T-helper 22 cell (primary cell): ENCODE data around the gene SMIM44.
A peak's percentile ranks its signal among the peaks of the same experiment; 100 is the strongest.

Source experiments
- DNase-seq: peaks from one replicate; pipeline ENCODE4 v3.0.0-alpha.2; 2020; ENCODE audit warnings: low read depth

SMIM44 gene

DNA sequence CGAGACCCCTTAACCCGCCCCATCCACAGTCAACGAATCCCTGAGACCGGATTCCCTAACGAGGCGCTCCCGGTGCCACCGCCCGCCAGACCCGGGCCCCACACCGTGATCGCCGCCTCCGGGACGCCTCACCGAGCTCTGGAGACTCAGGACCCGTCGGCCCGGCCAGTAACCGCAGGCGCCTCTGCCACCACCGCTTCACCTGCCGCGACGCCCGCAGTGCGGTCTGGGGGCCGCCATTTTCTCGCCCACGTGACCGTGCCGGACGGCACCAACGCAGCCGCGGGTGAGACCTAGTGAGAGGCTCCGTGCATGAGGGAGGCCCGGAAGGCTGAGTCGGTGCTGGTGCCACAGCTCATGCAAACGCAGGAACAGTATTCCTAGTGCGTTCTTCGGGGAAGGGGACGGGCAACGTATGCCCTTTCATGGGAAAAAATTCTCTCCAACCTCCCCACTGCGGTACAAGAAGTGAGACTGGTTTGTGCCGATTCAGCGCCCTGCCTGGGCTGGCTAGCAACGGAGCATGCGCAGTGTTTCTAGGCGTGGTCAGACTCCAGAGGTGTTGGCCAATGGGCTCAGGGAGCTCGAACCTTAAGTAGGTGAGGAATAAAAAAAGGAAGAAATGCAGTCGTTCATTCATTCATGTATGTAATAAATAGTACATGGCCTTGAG, 17.3 kb upstream of the SMIM44 start, which contains the start of gene DOHH:
Gene DOHH (minus strand): TSS at position 246 of the 673 bp plus-strand sequence. CDS start 3,860 bp downstream, outside the sequence.
- peak; percentile 87 for DNase-seq

DNA sequence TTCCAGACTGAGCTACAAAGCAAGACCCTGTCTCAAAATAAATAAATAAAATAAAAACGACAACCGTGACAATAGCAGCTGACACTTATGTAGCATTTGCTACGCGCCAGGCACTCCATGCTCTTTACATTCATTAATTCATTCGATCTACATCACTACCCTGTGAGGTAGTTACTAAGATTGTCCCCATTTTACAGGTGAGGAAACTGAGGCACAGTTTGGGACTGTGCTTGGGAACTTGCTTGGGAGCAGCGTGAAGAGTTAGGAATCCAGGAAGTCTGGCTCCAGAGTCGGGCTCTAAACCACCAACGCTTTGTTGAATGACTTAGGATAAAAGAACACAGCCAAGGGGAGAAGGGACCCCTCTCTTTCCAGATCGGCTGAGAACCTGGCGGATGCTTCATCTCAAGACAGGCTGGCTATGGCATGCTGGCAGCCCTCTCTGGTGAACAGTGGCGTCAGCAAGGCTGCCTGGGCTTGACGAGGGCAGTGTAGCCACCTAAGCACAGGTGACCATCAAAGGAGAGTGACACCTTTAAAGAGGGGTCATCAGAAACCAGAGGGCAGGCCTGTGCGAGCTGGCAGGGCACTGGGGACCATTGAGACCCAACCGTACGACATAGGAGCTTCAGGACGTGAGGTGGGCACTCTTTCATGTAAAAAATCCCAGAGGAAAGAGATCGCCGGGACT, 16.6 kb upstream of the SMIM44 start:
- no peak for DNase-seq

DNA sequence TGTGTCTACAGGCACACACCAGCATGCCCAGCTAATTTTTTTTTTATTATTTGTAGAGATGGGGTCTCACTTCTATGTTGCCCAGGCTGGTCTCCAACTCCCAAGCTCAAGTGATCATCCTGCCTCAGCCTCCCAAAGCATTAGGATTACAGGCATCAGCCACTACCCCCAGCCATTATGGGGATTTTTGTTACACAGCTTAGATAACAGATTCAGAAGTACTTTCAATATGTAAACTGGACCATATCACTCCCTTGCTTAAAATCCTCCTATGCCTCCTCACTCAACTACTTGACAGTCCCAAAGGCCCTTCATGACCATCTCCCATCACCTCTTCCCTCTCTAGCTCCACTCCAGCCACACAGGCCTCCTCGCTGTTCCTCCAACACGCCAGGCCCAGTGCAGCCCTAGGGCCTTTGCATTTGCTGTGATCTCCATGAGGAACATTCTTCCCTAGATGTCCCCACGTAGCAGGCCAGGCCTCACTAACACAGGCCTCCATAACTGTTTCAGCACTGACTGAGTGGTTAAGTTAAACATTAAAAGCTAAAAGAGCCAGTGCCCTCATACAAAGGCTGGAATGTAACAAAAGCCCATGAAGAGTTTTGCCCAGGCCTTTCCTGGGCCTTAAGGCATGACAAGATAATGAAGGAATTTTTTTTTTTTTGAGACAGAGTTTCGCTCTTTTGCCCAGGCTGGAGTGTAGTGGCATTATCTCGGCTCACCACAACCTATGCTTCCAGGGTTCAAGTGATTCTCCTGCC, 14.7 kb upstream of the SMIM44 start:
- DNase-seq, result no peak

DNA sequence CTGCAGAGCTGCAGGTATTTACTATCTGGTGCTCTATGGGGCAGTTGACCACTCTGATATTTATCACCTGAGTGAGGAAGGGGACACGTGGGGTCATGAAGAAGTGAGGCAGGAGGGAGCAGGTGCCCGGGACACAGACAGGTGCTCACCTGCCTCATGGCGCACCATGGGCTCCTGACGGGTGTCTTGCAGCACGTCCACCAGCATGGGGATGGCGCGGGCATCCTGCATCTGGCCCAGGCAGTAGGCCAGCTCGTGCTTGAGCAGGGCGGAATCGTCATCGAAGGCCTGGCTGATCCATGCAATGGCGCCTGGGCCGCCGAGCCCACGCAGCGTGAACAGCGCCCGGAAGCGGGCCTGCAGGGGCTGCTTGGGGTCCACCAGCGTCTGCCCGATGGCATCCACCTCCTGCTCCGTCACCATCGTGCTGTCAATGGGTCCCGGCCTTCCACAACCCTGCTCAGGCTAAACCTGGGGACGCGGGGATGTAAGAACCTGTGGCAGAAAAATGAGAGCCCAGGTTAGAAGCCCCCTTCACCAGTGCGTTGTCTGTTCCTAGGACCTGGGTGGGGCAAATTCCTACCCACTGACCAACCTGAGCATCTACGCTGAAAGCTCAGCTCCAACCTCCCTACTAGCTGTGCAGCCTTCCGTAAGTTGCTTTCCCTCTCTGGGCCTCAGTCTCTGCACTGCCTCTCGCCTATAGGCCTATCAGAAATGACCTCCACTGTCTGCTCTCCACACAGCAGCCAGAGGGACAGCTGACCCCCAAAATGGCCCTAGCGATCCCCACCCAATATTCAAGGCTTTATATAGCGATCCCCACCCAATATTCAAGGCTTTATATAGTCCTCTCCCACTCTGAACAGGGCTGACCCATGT, 13.4 kb upstream of the SMIM44 start:
- DNase-seq, result no peak

DNA sequence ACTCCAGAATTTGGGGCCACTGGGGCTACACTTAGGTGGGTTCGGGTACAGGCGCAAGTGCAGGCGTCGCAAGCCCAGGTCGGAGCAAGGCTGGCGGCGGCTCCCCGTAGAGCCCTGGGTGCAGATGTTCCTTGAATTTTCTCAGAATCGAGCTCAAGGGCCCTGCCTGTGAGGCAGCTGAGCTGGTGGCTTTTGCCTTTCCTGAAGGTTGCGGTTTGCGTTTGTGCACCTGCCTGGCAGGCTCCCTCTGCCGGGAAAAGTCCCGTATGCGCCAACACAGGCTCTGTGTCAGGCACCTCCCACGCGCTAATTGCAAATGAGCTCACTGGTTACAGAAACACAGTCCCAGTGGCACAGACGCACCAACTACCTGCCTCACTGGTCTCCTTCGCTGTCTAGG, 11.3 kb upstream of the SMIM44 start:
- DNase-seq, result peak; percentile 20

DNA sequence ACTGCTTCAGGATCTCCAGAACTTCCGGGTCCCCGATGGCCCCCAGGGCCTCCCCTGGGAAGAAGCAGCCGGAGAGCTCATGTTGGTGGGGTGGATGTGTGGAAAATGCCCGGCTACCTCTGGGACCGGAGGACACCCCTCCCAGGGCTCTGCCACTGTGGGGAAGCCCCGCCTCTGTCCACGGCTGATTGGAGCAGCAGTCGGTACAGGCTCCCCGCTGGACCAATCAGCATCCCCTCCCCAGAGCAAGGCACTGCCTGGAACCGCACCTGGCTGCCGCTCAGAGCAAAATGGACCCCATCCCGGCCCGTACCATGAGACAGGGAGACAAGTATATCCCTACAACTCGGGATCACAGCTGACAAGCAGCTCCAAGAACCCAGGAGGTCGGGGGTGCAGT, 10.8 kb upstream of the SMIM44 start:
- no peak for DNase-seq

DNA sequence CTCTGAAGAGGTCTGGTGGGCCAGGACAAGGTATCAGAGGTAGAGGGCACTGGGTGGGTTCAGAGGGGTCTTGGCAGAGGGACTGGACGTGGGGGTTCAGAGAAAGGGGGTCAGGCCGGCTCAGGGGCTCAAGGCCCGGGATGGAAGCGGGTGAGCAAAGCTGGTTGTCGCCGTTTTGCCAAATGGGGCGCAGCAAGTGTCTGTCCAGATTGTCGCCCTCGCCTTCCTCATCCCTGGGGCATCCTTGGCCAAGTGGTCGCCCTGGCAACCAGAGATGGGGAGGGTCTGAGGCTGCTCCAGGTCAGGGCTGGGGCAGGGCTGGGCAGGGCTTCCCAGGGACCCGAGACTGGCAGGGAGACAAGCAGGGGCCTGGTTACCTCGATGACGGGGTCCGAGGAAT, 10.4 kb upstream of the SMIM44 start:
- DNase-seq, result no peak

DNA sequence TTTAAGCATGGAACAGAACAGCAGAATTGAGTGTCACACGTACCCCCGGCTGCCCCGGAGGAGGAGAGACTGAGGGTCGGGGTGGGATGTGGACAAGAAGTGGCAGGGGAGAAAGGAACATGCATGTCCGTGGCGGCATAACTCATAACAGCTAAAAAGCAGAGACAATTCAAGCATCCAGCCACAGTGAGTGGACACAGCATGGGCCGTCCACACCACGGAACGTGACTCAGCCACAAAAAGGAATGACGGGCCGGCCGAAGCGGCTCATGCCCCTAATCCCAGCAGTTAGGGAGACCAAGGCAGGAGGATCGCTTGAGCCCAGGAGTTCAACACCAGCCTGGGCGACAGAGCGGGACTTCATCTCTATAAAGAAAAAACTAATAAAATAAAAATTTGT, 9.7 kb upstream of the SMIM44 start:
- no peak for DNase-seq

DNA sequence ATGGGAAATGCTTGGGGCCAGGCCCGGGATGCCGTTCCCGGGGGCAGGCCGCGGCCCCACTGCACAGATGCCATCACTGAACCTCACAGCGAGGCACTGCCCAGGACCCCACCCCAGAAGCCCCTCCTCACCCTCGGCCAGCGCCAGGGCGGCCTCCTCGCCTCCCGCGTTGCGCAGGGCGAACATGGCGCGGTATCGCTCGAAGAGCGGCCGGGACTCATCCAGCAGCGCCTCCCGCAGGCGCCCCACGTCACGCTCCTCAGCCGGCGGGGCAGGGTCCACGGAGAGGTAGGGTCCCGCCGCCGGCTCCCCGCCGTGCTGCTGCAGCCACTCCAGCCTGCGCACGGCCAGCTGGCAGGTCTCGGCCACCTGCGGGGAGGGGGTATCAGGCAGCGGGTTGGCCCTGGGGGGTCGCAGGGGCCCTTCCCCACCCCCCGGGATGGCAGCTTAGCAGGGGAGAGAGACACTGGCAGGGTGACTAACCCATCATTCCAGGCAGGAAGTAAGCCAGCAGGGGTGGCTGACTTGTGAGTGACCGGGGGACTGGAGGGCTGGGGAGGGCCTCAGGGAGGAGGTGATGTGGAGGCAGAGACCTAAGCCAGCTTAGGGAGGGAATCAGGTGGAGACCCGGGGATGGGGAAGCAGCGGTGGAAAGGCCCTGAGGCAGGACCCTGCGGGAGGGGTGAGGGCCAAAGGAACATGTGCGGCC, 9.0 kb upstream of the SMIM44 start:
- DNase-seq, result no peak

DNA sequence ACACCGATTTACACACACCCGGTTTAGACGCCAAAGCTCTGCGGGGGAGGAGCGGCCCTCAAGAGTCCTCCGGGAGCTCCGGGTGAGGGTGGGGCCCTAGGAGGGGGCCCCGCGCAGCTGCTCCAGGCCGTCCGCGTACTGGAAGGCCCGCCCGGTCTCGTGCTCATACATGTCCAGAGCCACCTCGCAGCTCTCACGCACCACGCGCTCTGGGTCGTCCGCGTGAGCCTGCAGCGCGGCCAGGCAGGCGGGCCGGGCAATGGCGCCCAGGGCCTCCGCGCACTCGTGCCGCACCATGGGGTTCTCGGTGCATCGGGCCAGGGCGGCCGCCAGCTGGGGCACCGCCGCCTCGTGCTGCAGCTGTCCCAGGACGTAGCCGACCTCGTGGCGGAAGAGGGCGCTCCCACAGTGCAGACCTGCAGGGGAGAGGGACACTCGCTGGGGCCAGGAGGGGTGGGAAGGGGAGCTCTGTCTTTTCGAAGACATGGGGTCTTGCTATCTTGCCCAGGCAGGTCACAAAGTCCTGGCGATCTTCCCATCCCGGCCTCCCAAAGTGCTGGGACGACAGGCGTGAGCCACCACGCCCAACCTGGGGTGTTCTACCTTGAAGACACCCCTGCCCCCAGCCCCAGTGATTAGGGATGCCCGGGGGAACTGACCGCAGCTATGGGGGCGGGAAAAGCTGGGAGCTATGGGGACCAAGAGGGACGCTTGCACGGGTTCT, 8.3 kb upstream of the SMIM44 start:
- DNase-seq, result no peak

DNA sequence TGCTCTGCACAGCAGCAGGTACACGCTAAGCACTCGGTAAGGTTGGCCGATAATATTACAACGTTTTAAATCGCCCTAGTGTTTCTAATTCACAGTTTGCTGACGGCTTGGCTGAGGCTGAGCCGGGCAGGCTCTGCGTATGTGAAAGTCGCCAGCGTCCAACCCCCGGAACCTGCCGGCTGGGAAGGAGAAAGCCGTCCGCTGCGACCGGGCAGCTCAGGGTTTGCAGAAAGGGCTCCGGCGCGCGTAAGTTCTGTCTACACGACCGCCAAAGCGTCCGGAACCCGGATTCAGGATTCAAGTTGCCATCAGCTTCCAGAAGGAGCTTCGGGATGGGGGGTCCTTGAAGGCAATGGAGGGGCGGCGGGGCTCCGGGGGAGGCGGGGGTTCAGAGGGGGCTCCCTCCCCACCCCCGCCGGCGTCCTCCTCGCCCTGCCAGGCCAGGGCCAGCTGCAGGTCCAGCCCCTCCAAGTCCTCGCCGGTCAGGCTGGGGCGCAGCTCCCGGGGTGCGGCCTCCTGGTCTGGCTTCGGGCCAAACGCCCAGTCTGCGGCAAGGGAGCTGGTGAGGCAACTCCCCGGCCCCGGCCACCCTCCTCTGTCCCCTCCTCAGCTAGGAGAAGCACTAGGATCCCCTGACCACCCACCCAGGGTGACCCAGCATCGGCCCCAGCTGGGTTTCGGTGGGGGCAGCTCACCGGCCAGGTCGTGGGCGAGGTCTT, 575 bp downstream of the SMIM44 start:
- no peak for DNase-seq

DNA sequence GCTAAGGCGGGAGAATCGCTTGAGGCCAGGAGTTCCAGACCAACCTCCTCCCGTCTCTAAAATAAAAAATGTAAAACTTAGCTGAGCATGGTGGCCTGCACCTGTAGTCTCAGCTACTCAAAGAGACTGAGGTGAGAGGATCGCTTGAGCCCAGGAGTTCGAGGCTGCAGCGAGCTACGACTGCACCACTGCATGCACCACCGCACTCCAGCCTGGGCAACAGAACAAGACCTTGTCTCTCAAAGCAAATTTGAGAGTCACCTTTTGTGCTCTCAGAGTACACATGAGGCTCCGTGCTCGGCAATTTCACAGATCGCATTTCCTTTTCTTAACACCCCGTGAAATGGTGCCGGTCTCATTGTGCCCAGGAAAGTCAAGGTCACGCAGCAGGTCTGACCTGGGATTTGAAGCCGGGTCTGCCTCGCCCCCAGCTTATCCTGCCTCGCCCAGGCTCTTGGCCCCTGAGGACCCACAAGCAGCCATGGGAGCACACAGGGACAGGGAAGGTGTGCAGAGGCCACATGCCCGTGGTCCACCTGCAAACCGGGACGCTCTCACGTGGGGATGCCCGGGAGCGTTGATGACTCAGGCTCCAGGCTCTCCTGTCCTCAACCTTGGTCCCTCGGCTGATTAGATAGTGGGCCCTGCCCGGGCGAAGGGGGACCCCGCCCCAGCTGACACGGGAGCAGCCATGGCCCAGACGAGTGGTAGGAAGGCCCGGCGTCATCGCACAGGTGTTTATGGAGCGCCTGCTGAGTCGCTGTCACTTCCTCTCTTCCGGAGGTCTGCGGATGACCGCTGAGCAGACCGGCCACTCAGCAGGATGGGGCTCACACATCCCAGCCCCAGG, 1.8 kb downstream of the SMIM44 start:
- DNase-seq, result no peak

DNA sequence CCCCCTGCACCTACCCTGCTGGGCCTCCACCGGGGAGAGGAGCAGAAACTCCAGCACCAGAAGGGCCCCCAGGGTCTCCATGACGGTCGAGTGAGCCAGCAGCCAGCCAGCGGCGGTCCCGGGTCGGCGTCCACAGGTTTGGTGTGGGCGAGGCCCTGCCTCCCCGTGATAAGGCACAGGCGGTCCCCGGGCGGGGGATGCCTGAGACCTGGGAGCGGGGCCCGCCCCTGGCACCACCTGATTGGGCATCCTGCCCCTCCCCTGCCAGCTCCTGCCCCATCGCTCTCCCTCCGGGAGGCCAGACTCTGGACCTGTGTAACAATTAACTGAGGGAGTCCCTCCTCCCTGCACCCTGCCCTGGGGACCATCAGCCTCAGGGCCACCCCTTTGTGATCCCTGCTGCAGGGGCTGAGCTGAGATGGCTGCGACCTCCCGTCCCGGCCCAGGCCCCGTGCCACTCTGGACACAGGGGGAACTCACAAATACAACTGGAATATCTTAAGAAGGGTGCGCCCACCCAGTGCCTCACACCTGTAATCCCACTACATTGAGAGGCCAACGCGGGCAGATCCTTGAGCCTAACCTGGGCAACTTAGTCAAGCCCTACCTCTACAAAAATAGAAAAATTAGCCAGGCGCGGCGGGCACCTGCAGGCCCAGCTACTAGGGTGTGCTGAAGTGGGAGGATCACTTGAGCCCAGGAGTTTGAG, 2.7 kb downstream of the SMIM44 start, which contains the start of gene SMIM24:
Gene SMIM24 (minus strand): TSS at position 143 of the 709 bp plus-strand sequence. CDS start 62 bp downstream, at position 81.
- no peak for DNase-seq

DNA sequence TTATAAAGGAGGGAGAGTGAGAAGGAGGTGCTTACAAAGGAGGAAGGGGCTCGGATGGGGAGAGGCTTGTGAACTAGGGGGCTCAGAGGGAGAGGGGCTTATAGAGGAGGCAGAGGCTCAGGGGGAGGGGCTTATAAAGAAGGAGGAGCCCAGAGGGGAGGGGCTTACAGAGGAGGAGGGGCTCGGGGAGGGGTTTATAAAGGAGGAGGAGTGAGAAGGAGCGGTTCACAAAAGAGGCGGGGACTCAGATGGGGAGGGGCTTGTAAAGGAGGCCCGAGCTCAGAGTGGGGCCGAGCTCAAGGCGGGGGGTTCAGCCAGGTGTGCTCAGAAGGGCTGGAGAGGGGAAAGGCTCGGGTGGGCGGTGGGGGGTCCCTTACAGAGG, 3.4 kb downstream of the SMIM44 start:
- no peak for DNase-seq

DNA sequence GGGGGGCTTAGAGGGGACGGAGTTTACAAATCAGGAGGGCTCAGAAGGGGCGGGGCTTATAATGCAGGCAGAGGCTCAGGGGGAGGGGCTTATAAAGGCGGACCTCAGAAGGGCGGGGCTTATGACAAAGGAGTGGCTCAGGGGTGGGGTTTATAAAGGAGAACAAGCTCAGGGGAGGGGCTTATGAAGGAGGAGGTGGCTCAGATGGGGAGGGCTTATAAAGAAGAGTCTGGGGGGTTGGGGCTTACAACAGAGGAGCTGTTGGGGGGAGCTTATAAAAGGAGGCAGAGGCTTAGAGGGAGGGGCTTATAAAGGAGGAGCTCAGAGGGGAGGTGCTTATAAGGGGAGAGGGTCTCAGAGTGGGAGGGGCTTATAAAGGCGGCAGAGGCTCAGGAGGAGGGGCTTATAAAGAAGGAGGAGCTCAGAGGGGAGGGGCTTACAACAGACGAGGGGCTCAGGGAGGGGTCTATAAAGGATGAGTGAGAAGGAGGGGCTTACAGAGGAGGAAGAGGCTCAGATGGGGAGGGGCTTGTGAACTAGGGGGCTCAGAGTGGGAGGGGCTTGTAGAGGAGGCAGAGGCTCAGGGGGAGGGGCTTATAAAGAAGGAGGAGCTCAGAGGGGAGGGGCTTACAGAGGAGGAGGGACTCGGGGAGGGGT, 3.9 kb downstream of the SMIM44 start:
- no peak for DNase-seq

DNA sequence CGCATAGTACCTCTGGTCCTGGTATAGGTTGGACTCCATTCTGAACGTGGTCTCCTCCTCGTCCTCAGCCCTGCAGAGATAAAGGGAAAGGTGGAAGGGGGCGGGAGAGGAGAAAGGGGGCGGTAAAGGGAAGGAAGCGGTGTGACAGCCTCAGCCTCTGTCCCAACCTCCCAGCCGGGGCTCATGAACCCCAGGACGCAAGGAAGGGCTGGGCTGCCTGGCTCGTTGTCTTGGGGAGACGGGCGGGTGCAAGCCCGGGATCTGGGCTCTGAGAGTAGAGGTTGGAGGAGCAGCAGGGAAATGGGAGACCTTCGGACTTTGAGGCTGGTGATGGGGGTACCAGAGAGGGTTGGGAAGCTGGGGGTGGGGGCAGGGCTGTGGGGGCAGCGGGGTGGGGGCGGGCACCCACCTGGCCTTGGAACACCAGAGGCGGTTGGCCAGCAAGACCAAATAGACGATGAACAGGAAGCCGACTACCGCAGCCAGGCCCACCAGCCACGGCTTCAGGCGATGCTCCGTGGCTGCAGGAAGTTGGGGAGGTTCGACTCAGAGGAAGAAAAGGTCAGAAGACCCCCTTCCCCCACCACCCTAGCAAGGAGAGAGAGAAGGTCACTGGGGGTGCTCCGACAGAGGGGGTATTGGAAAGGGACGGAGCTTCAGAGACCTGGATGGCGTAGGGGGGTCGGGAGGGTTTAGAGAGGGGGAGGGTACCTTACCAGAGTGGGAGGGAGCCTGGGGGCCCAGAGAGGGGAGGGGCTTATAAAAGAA, 4.6 kb downstream of the SMIM44 start:
- no peak for DNase-seq

DNA sequence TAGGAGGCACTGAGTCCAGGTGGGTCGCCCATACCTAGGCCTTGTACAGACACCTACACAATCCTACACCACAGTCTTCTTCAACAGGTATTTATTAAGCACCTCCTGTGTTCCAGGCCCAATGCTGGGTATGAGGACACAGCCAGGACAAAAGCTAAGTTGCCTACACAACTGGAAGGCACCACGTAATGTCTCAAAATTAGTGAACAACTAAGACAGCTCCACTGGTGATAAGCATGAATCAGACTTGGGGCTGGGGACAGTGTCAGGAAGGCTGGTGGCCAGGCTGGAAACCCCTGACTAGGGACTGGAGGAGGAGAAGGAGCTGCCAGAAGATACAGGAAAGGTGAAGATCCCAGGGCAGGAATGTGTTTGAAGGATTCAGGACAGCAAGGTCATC, 5.3 kb downstream of the SMIM44 start:
- no peak for DNase-seq
